HepG2 (cell line): ENCODE results near the gene CTIF. TPM values are rescaled to one million over a fixed set of nuclear protein-coding genes. Genes with fewer than 3 reads are reported as not detected.

Experiments used
- ATAC-seq: fragments of 200-7000 bp; cut with Tn5 transposase; 3 replicates; pipeline ENCODE4 v1.9.1; 2020; ENCODE audit warnings: mild to moderate bottlenecking, moderate library complexity
- BruUV-seq: library from RNA; stranded (reverse); fragments of 400-500 nt; replicated peaks from 2 replicates; lab custom pipeline; 2021; lab: Mats Ljungman, UMichigan
- CTCF ChIA-PET: fragments of 300-600 bp; formaldehyde crosslinking; extraction: SDS; loops from one replicate; lab custom pipeline; 2021; ENCODE audit warnings: low total read pairs, inconsistent platforms, low intra/inter-chr PET ratio; lab: Yijun Ruan, JAX
- POLR2A ChIA-PET: fragments of 350-600 bp; sonication (Branson Sonifier 250); formaldehyde crosslinking; loops from one replicate; lab custom pipeline; 2020; ENCODE audit warnings: antibody characterized with exemption, inconsistent platforms; lab: Yijun Ruan, JAX
- DNase-seq: peaks from one replicate; pipeline ENCODE4 v3.0.0-alpha.2; 2015; ENCODE audit warnings: low spot score
- FAIRE-seq: peaks from 3 replicates; lab custom pipeline; 2011; peaks lifted over from hg19 to GRCh38; lab: Jason Lieb, UNC
- H2AFZ ChIP-seq: one replicate; pipeline ENCODE4 v1.6.1; 2011; ENCODE audit warnings: low read length, inconsistent platforms
- H3K27ac ChIP-seq: fragments of 300-600 bp; 3 replicates; pipeline ENCODE4 v1.8.0; 2011; ENCODE audit warnings: mixed run types, mild to moderate bottlenecking, mixed read lengths, low read length, inconsistent platforms; ENCODE audit not compliant: insufficient read depth; ENCODE audit errors: extremely low read length
- H3K27me3 ChIP-seq, 2 experiments: fragments of 200-600 bp in 1 of 2; 2 replicates in 1 of 2; 3 replicates in 1 of 2; pipeline versions ENCODE4 v1.6.0 to v1.8.0; 2011; ENCODE audit warnings: low read length in 2 of 2, mild to moderate bottlenecking in 2 of 2, moderate library complexity in 2 of 2, inconsistent platforms in 1 of 2; ENCODE audit not compliant: insufficient read depth in 2 of 2, control insufficient read depth in 1 of 2
- H3K36me3 ChIP-seq, 2 experiments: fragments of 200-600 bp in 1 of 2; replicated peaks in 1 of 2; 2 replicates in 1 of 2; 3 replicates in 1 of 2; pipeline versions ENCODE4 v1.5.1 to v1.8.0; 2011; ENCODE audit warnings: low read length in 2 of 2, inconsistent platforms in 1 of 2; ENCODE audit not compliant: insufficient read depth in 2 of 2, control insufficient read depth in 1 of 2
- H3K4me1 ChIP-seq: 2 replicates; pipeline ENCODE4 v1.5.1; 2012; ENCODE audit warnings: low read length, inconsistent platforms; ENCODE audit not compliant: insufficient read depth
- H3K4me2 ChIP-seq: 2 replicates; pipeline ENCODE4 v1.6.0; 2011; ENCODE audit warnings: low read depth, low read length, inconsistent platforms
- H3K4me3 ChIP-seq, 3 experiments: fragments of 200-600 bp in 1 of 3; sonication (generic), shearing (Covaris generic) in 1 of 3; replicated peaks in 1 of 3; 2 replicates each; pipeline ENCODE4 v1.5.1; 2011 to 2016; ENCODE audit warnings: low read length in 3 of 3, inconsistent platforms in 2 of 3, low read depth in 2 of 3, mild to moderate bottlenecking in 2 of 3, control low read depth in 1 of 3, mixed read lengths in 1 of 3; ENCODE audit not compliant: insufficient read depth in 1 of 3
- H3K79me2 ChIP-seq: one replicate; pipeline ENCODE4 v1.6.1; 2011; ENCODE audit warnings: low read length, inconsistent platforms; ENCODE audit not compliant: insufficient read depth
- H3K9ac ChIP-seq: 2 replicates; pipeline ENCODE4 v1.6.0; 2011; ENCODE audit warnings: mild to moderate bottlenecking, low read depth, low read length, inconsistent platforms; ENCODE audit not compliant: insufficient read depth
- H3K9me3 ChIP-seq: 2 replicates; pipeline ENCODE4 v1.5.1; 2012; ENCODE audit warnings: mild to moderate bottlenecking, low read length
- H4K20me1 ChIP-seq: 2 replicates; pipeline ENCODE4 v1.6.0; 2011; ENCODE audit warnings: inconsistent platforms, mild to moderate bottlenecking, low read length, moderate library complexity; ENCODE audit not compliant: insufficient read depth
- GLI4 ChIP-seq: sonication (generic); formaldehyde crosslinking; IDR thresholded peaks from 2 replicates; pipeline ENCODE4 v1.5.1; 2020; ENCODE audit warnings: missing genetic modification reagents, mild to moderate bottlenecking, moderate library complexity, borderline replicate concordance
- MATR3 ChIP-seq: sonication (generic); formaldehyde crosslinking; IDR thresholded peaks from 2 replicates; pipeline ENCODE4 v1.4.0; 2020; ENCODE audit warnings: missing genetic modification reagents
- NFAT5 ChIP-seq: sonication (generic); formaldehyde crosslinking; IDR thresholded peaks from 2 replicates; pipeline ENCODE4 v1.4.0; 2020; ENCODE audit warnings: missing genetic modification reagents
- NFATC3 ChIP-seq: sonication (generic); formaldehyde crosslinking; IDR thresholded peaks from 2 replicates; pipeline ENCODE4 v1.5.1; 2020; ENCODE audit warnings: mild to moderate bottlenecking, missing genetic modification reagents
- PATZ1 ChIP-seq: sonication (generic); formaldehyde crosslinking; IDR thresholded peaks from 2 replicates; pipeline ENCODE4 v1.4.0; 2020; ENCODE audit warnings: missing genetic modification reagents
- PHB2 ChIP-seq: fragments of 450-650 bp; IDR thresholded peaks from 2 replicates; pipeline ENCODE4 v1.6.1; 2018; ENCODE audit not compliant: partially characterized antibody
- TSC22D2 ChIP-seq: sonication (generic); formaldehyde crosslinking; IDR thresholded peaks from 2 replicates; pipeline ENCODE4 v1.5.1; 2020; ENCODE audit warnings: missing genetic modification reagents, mild to moderate bottlenecking, borderline replicate concordance
- ZNF543 ChIP-seq: sonication (generic); formaldehyde crosslinking; IDR thresholded peaks from 2 replicates; pipeline ENCODE4 v1.4.0; 2020; ENCODE audit warnings: mild to moderate bottlenecking, missing genetic modification reagents
- ZNF775 ChIP-seq: sonication (generic); formaldehyde crosslinking; IDR thresholded peaks from 2 replicates; pipeline ENCODE4 v1.4.0; 2020; ENCODE audit warnings: missing genetic modification reagents, mild to moderate bottlenecking, moderate library complexity, borderline replicate concordance
- ZNF800 ChIP-seq: sonication (generic); formaldehyde crosslinking; IDR thresholded peaks from 2 replicates; pipeline ENCODE4 v1.4.0; 2020; ENCODE audit warnings: missing genetic modification reagents
- ZNF850 ChIP-seq: sonication (generic); formaldehyde crosslinking; conservative IDR thresholded peaks from 2 replicates; pipeline ENCODE4 v1.9.0; 2021; ENCODE audit warnings: mild to moderate bottlenecking, missing genetic modification reagents
- WGBS: methylation state at CpG from one replicate; pipeline ENCODE4 v1.1.6; 2017; ENCODE audit warnings: low lambda C conversion rate; 5-methylcytosine and 5-hydroxymethylcytosine counted together
- in situ Hi-C: cut with HindIII; loops from 2 replicates; pipeline ENCODE4 v1.10.0; 2017; ENCODE audit warnings: low pct_unique_long_range_greater_than_20kb; ENCODE audit not compliant: extremely low pct_ligation_motif_present
- intact Hi-C: fragments of 100-400 bp; cut with micrococcal nuclease; formaldehyde crosslinking; loops from one replicate; pipeline ENCODE4 v1.10.0; 2022; ENCODE audit not compliant: unreplicated experiment
- polyA plus RNA-seq, 8 experiments: library from polyadenylated mRNA; depleted of rRNA in 3 of 8; stranded (reverse) in 7 of 8; unstranded in 1 of 8; fragments of >200 nt; fragmentation: Illumina TruSeq in 4 of 8; extraction: Trizol in 4 of 8; gene quantifications; 2 replicates each; pipeline versions ENCODE4 v1.2.1 to v1.2.3, GENCODE V29; 2011 to 2016; ENCODE audit warnings: low read depth in 4 of 8, missing spikeins in 1 of 8, mixed read lengths in 1 of 8; ENCODE audit not compliant: insufficient read depth in 1 of 8
- total RNA-seq, 5 experiments: library from RNA; depleted of rRNA; stranded (reverse); fragments of >200 nt; fragmentation: Illumina TruSeq; extraction: Trizol; gene quantifications; 2 replicates each; pipeline ENCODE4 v1.2.3, GENCODE V29; 2016; ENCODE audit warnings: low read depth in 1 of 5

Gene CTIF
- total and polyA plus RNA-seq, 2 of the 13 experiments (the other 11 are each of a cell fraction or from before 2014, with no cell fraction given), result 18.2 to 28.0 TPM

- H3K27me3 ChIP-seq, result no peaks in the 10 kb centered on the region
- BruUV-seq, result no TSS peak
- no peak overlapping the region for H2AFZ ChIP-seq
- H3K4me1 ChIP-seq, result peaks cover 45% of the 10 kb centered on the region
- 92% methylated on average over 7 of the region's 8 CpGs for WGBS
- no peaks in the 10 kb centered on the region for H3K36me3 ChIP-seq
- ATAC-seq (no peak), FAIRE-seq (no peak), DNase-seq (no peak)
- H3K4me3 ChIP-seq, result no peak overlapping the region
- no peak overlapping the region for H3K27ac ChIP-seq
- ChIA-PET POLR2A (interaction anchor here (1.2 kb wide), 1 partner anchor 46 kb away, joined by 4 read pairs; the partner anchor contains the start of gene CTIF), CTCF (no interaction called here)
- no peaks in the 10 kb centered on the region for H3K9me3 ChIP-seq
- in situ Hi-C loops, result loop anchor here (5.0 kb wide), 1 partner anchor 44 kb away; the partner anchor contains the start of gene CTIF
- no peaks in the 10 kb centered on the region for H3K79me2 ChIP-seq
- no peak overlapping the region for H3K9ac ChIP-seq
- H4K20me1 ChIP-seq, result no peaks in the 10 kb centered on the region
- TF ChIP-seq MATR3 (no peak), NFAT5 (CRISPR knock-in tag) (no peak), ZNF850 (CRISPR knock-in tag) (no peak), ZNF543 (CRISPR knock-in tag) (no peak), ZNF775 (CRISPR knock-in tag) (no peak), GLI4 (CRISPR knock-in tag) (no peak), ZNF800 (no peak), PATZ1 (no peak), PHB2 (no peak), TSC22D2 (CRISPR knock-in tag) (no peak), NFATC3 (CRISPR knock-in tag) (no peak)
- H3K4me2 ChIP-seq, result no peak overlapping the region
- intact Hi-C loops, result no loop called here
Measured at GRCh38 chr18:48492880-48493279, 46.0 kb upstream of the CTIF start.
